Caco-2 (cell line): ENCODE data around the gene ARPC2. TPM values are rescaled to one million over a fixed set of nuclear protein-coding genes. Genes with fewer than 3 reads are reported as not detected.
A peak's percentile ranks its signal among the peaks of the same experiment; 100 is the strongest.

Source experiments
- BruUV-seq: library from RNA; stranded (reverse); fragments of 400-500 nt; replicated peaks from 2 replicates; lab custom pipeline; 2021; lab: Mats Ljungman, UMichigan
- CTCF ChIA-PET: fragments of 300-600 bp; sonication (Branson Sonifier 250); formaldehyde crosslinking; loops from one replicate; lab custom pipeline; 2022; ENCODE audit warnings: antibody characterized with exemption; lab: Charles Lee
- POLR2A ChIA-PET: fragments of 300-600 bp; sonication (Branson Sonifier 250); formaldehyde crosslinking; loops from one replicate; lab custom pipeline; 2022; ENCODE audit warnings: antibody characterized with exemption; lab: Charles Lee
- DNase-seq, 2 experiments: peaks; one replicate each; pipeline versions ENCODE4 v3.0.0 to v3.0.0-alpha.2; 2020 to 2022
- H3K27me3 ChIP-seq: replicated peaks from 2 replicates; pipeline ENCODE4 v1.6.0; 2011; ENCODE audit warnings: low read length; ENCODE audit not compliant: control insufficient read depth, insufficient read depth
- H3K36me3 ChIP-seq: 2 replicates; pipeline ENCODE4 v1.5.1; 2011; ENCODE audit warnings: low read length; ENCODE audit not compliant: control insufficient read depth, insufficient read depth
- H3K4me1 ChIP-seq: fragments of 250-450 bp; sonication (Bioruptor Pico); 2 replicates; pipeline ENCODE4 v1.5.1; 2020; ENCODE audit warnings: mild to moderate bottlenecking
- H3K4me3 ChIP-seq: 2 replicates; pipeline ENCODE4 v1.5.1; 2011; ENCODE audit warnings: low read depth, mild to moderate bottlenecking, control low read depth, low read length
- H3K9me3 ChIP-seq: fragments of 250-450 bp; sonication (Bioruptor Pico); 2 replicates; pipeline ENCODE4 v1.5.1; 2020; ENCODE audit warnings: mild to moderate bottlenecking, moderate library complexity
- H3K27ac Mint-ChIP-seq: one replicate; pipeline ENCODE4 v1.8.0; 2022; ENCODE audit warnings: mixed read lengths; ENCODE audit not compliant: unreplicated experiment
- H3K27me3 Mint-ChIP-seq: one replicate; pipeline ENCODE4 v1.8.0; 2022; ENCODE audit warnings: mixed read lengths; ENCODE audit not compliant: insufficient read depth, unreplicated experiment
- H3K36me3 Mint-ChIP-seq: one replicate; pipeline ENCODE4 v1.8.0; 2022; ENCODE audit warnings: mild to moderate bottlenecking, mixed read lengths; ENCODE audit not compliant: insufficient read depth, unreplicated experiment
- H3K4me1 Mint-ChIP-seq: one replicate; pipeline ENCODE4 v1.8.0; 2022; ENCODE audit warnings: low read depth, mixed read lengths; ENCODE audit not compliant: unreplicated experiment
- H3K4me3 Mint-ChIP-seq: one replicate; pipeline ENCODE4 v1.8.0; 2022; ENCODE audit warnings: mild to moderate bottlenecking, moderate library complexity, mixed read lengths; ENCODE audit not compliant: unreplicated experiment
- H3K9me3 Mint-ChIP-seq: one replicate; pipeline ENCODE4 v1.8.0; 2022; ENCODE audit warnings: mixed read lengths; ENCODE audit not compliant: unreplicated experiment
- intact Hi-C: fragments of 100-400 bp; cut with micrococcal nuclease; formaldehyde crosslinking; loops from one replicate; pipeline ENCODE4 v1.10.0; 2022; ENCODE audit not compliant: unreplicated experiment
- total RNA-seq: library from RNA; stranded (reverse); gene quantifications from 2 replicates; pipeline ENCODE4 v1.2.3, GENCODE V29; 2022
- TF ChIP-seq, protein P1 (sequence below), 2 experiments: fragments of 200-600 bp in 1 of 2; IDR thresholded peaks; 1 replicate in 1 of 2; 2 replicates in 1 of 2; pipeline versions ENCODE4 v1.5.1 to v1.8.0; 2011 to 2022; ENCODE audit warnings: antibody characterized with exemption in 1 of 2, control low read depth in 1 of 2, inconsistent platforms in 1 of 2, low read depth in 1 of 2, low read length in 1 of 2, mild to moderate bottlenecking in 1 of 2, moderate library complexity in 1 of 2; ENCODE audit not compliant: insufficient read depth in 1 of 2, severe bottlenecking in 1 of 2, unreplicated experiment in 1 of 2

Gene ARPC2
- total RNA-seq, 1 experiment from 2014 or later, result 284 TPM

DNA sequence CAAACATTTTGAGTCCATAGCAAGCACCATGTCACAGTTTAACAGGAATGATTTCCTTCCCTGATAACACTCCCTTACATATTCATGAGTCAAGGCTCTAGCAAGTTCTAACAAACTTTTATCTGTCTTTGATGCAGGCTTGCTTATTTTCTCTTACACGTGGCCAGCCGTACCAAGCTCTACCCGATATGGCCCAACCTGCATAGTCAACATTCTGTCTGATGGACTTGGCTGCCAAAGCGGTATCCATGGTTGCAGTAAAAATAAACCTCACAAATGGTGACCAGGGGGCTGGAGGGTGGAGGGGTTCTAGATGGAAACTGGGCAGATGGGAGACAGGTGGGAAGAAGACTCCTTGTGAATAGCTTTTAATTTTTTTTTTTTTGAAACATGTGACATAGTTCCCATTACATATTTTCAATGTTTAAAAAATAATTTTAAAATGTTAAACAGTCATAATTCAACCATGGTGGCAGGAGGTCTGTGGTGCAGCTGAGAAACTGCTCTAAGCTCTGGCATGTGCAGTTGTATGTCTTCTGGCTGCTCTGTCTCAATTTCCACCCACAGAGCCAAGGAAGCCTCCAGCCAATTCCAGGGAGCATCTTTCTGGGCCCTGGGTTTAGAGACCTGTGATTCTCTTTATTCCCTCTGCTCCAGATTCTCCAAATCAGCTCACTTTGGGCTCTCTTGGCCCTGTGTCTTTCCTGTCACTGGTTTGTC, 29.5 kb upstream of the ARPC2 start:
- H3K27me3 ChIP-seq, result no peaks in the 10 kb centered on the region
- no peaks in the 10 kb centered on the region for H3K9me3 ChIP-seq
- Mint-ChIP-seq H3K36me3 (no peaks in the 10 kb centered on the region), H3K27ac (peak overlapping the region; percentile 28), H3K9me3 (no peaks in the 10 kb centered on the region), H3K4me3 (no peak overlapping the region), H3K27me3 (no peaks in the 10 kb centered on the region), H3K4me1 (no peaks in the 10 kb centered on the region)
- H3K4me3 ChIP-seq, result no peak overlapping the region
- no peaks in the 10 kb centered on the region for H3K36me3 ChIP-seq
- TF ChIP-seq, protein P1, sequence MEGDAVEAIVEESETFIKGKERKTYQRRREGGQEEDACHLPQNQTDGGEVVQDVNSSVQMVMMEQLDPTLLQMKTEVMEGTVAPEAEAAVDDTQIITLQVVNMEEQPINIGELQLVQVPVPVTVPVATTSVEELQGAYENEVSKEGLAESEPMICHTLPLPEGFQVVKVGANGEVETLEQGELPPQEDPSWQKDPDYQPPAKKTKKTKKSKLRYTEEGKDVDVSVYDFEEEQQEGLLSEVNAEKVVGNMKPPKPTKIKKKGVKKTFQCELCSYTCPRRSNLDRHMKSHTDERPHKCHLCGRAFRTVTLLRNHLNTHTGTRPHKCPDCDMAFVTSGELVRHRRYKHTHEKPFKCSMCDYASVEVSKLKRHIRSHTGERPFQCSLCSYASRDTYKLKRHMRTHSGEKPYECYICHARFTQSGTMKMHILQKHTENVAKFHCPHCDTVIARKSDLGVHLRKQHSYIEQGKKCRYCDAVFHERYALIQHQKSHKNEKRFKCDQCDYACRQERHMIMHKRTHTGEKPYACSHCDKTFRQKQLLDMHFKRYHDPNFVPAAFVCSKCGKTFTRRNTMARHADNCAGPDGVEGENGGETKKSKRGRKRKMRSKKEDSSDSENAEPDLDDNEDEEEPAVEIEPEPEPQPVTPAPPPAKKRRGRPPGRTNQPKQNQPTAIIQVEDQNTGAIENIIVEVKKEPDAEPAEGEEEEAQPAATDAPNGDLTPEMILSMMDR (IDR thresholded peaks at IDR 0.05; ENCODE audit: insufficient read depth in 1 of 2, low read depth in 1 of 2, low read length in 1 of 2, severe bottlenecking in 1 of 2, unreplicated experiment in 1 of 2), result no peak
- intact Hi-C loops, result loop anchor here (2.0 to 5.0 kb wide), 2 partner anchors 45 to 209 kb away; no protein-coding TSS in a partner anchor
- DNase-seq, result no peak
- H3K4me1 ChIP-seq, result peaks cover 13% of the 10 kb centered on the region
- POLR2A ChIA-PET, result no interaction called here
- CTCF ChIA-PET, result interaction anchor here (0.9 kb wide), 1 partner anchor 71 kb away, joined by 3 read pairs; no protein-coding TSS in a partner anchor
- BruUV-seq, result no TSS peak

DNA sequence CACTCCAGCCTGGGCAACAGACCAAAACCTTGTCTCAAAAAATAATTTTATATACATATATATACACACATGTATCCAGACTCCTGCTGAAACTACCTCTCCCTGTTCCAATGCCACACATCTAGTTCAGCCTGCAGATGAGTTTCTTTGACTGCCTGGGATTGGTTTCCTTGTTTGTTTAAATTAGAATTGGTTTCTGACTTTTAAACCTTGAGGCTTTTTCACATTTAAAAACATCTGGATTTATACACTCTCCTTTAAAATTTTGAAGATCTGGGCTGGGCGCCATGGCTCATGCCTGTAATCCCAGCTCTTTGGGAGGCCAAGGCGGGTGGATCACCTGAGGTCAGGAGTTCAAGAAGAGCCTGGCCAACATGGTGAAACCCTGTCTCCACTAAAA, 28.5 kb upstream of the ARPC2 start:
- Histone ChIP-seq H3K36me3 (no peaks in the 10 kb centered on the region), H3K9me3 (no peaks in the 10 kb centered on the region), H3K27me3 (no peaks in the 10 kb centered on the region), H3K4me1 (peaks cover 13% of the 10 kb centered on the region), H3K4me3 (no peak overlapping the region)
- no TSS peak for BruUV-seq
- DNase-seq, result no peak
- TF ChIP-seq, protein P1 (IDR thresholded peaks at IDR 0.05; ENCODE audit: insufficient read depth in 1 of 2, low read depth in 1 of 2, low read length in 1 of 2, severe bottlenecking in 1 of 2, unreplicated experiment in 1 of 2), result no peak
- intact Hi-C loops, result loop anchor here (5.0 kb wide), 1 partner anchor 44 kb away; no protein-coding TSS in a partner anchor
- Mint-ChIP-seq H3K27ac (no peak overlapping the region), H3K4me1 (no peaks in the 10 kb centered on the region), H3K9me3 (no peaks in the 10 kb centered on the region), H3K27me3 (no peaks in the 10 kb centered on the region), H3K36me3 (no peaks in the 10 kb centered on the region), H3K4me3 (no peak overlapping the region)
- ChIA-PET POLR2A (no interaction called here), CTCF (no interaction called here)

DNA sequence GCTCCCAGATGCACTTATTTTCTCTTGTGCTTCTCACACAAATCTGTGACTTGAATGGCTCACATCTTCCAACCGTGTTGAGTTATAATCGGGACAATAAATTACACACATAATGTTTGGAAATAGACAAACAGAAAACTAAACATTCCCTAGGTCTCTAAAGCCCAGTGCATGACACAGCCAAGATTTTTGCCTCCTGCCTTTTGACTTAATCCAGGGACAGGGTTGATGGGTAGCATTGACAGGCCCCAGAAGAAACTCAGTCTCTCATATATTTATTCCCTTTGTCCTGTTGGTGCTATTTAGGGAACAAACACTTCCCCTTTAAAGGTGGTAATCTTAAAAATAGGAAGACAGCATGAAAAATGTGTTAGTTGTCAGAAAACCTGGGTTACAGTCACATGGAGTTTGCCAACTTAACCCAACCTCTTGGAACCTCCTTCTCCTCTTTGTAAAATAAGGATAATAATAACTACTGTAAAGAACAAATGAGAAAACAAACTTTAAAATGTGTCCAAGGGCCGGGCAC, 24.0 kb upstream of the ARPC2 start:
- intact Hi-C loops, result no loop called here
- H3K27ac Mint-ChIP-seq, result no peak overlapping the region
- H3K36me3 Mint-ChIP-seq, result no peaks in the 10 kb centered on the region
- no TSS peak for BruUV-seq
- POLR2A ChIA-PET, result no interaction called here
- H3K9me3 Mint-ChIP-seq, result no peaks in the 10 kb centered on the region
- H3K36me3 ChIP-seq, result no peaks in the 10 kb centered on the region
- TF ChIP-seq, protein P1 (IDR thresholded peaks at IDR 0.05; ENCODE audit: insufficient read depth in 1 of 2, low read depth in 1 of 2, low read length in 1 of 2, severe bottlenecking in 1 of 2, unreplicated experiment in 1 of 2), result no peak
- H3K4me3 ChIP-seq, result no peak overlapping the region
- no peak for DNase-seq
- no peaks in the 10 kb centered on the region for H3K27me3 ChIP-seq
- CTCF ChIA-PET, result interaction anchor here (1.7 kb wide), 1 partner anchor 38 kb away, joined by 5 read pairs; no protein-coding TSS in a partner anchor
- H3K4me1 ChIP-seq, result no peaks in the 10 kb centered on the region
- H3K4me1 Mint-ChIP-seq, result no peaks in the 10 kb centered on the region
- peaks cover 3% of the 10 kb centered on the region for H3K27me3 Mint-ChIP-seq
- no peaks in the 10 kb centered on the region for H3K9me3 ChIP-seq
- H3K4me3 Mint-ChIP-seq, result no peak overlapping the region
